OCI-LY3 (cell line): Measurements from ENCODE around the gene GPR27.

ENCODE experiments used
- EZH2phosphoT487 ChIP-seq: fragments of 200-600 bp; shearing (Covaris generic); IDR thresholded peaks from 2 replicates; pipeline ENCODE4 v1.6.1; 2018; ENCODE audit warnings: antibody characterized with exemption, mixed run types, low read depth
- TF ChIP-seq, protein P1 (sequence below): fragments of 200-600, 300-600 bp; sonication (generic); IDR thresholded peaks from 2 replicates; pipeline ENCODE4 v1.5.1; 2014; ENCODE audit warnings: antibody characterized with exemption, low read length, low read depth

- TF ChIP-seq, protein P1, sequence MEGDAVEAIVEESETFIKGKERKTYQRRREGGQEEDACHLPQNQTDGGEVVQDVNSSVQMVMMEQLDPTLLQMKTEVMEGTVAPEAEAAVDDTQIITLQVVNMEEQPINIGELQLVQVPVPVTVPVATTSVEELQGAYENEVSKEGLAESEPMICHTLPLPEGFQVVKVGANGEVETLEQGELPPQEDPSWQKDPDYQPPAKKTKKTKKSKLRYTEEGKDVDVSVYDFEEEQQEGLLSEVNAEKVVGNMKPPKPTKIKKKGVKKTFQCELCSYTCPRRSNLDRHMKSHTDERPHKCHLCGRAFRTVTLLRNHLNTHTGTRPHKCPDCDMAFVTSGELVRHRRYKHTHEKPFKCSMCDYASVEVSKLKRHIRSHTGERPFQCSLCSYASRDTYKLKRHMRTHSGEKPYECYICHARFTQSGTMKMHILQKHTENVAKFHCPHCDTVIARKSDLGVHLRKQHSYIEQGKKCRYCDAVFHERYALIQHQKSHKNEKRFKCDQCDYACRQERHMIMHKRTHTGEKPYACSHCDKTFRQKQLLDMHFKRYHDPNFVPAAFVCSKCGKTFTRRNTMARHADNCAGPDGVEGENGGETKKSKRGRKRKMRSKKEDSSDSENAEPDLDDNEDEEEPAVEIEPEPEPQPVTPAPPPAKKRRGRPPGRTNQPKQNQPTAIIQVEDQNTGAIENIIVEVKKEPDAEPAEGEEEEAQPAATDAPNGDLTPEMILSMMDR, result no peak
- no peak for TF ChIP-seq EZH2phosphoT487
Observed at GRCh38 chr3:71753701-71754609, at the start of gene GPR27.
